A549 (cell line): Measurements from ENCODE around the gene PLCL1.

Experiments
- HOXA7 ChIP-seq: fragments of 250-450 bp; sonication (Bioruptor Pico); IDR thresholded peaks from 2 replicates; pipeline ENCODE4 v1.5.0; 2020; ENCODE audit warnings: mild to moderate bottlenecking, moderate library complexity
- SREBF2 ChIP-seq: fragments of 450-650 bp; IDR thresholded peaks from 2 replicates; pipeline ENCODE4 v1.6.1; 2014; ENCODE audit warnings: mild to moderate bottlenecking, moderate library complexity
- TF ChIP-seq, protein P1 (sequence below): fragments of 200-600 bp; sonication (generic); IDR thresholded peaks from 2 replicates; pipeline ENCODE4 v1.6.1; 2016; ENCODE audit warnings: antibody characterized with exemption, mild to moderate bottlenecking, moderate library complexity
- TF ChIP-seq, protein P2 (sequence below): fragments of 450-650 bp; IDR thresholded peaks from 2 replicates; pipeline ENCODE4 v1.6.1; 2014; ENCODE audit warnings: antibody characterized with exemption

DNA sequence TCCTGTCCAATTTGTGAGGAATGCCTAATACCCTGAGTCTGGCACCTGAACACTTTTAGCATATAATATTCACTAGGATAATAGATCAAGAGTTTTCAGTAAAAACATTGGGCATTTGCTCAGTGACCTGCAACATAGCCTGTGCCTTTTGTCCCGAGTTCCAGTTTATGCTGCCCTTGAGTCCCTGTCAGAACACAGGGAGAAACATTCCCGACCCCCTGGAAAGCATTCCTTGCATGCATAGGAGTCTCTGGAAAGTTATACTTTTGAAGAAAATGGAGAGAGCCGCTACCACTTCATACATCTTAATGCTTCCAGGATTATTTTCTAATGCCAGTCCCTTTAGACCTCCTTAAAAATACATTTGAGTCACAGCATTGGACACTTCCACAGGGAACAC lies 107.3 kb downstream of the PLCL1 start:
- no peak for TF ChIP-seq HOXA7 (CRISPR knock-in tag)
- TF ChIP-seq, protein P1, sequence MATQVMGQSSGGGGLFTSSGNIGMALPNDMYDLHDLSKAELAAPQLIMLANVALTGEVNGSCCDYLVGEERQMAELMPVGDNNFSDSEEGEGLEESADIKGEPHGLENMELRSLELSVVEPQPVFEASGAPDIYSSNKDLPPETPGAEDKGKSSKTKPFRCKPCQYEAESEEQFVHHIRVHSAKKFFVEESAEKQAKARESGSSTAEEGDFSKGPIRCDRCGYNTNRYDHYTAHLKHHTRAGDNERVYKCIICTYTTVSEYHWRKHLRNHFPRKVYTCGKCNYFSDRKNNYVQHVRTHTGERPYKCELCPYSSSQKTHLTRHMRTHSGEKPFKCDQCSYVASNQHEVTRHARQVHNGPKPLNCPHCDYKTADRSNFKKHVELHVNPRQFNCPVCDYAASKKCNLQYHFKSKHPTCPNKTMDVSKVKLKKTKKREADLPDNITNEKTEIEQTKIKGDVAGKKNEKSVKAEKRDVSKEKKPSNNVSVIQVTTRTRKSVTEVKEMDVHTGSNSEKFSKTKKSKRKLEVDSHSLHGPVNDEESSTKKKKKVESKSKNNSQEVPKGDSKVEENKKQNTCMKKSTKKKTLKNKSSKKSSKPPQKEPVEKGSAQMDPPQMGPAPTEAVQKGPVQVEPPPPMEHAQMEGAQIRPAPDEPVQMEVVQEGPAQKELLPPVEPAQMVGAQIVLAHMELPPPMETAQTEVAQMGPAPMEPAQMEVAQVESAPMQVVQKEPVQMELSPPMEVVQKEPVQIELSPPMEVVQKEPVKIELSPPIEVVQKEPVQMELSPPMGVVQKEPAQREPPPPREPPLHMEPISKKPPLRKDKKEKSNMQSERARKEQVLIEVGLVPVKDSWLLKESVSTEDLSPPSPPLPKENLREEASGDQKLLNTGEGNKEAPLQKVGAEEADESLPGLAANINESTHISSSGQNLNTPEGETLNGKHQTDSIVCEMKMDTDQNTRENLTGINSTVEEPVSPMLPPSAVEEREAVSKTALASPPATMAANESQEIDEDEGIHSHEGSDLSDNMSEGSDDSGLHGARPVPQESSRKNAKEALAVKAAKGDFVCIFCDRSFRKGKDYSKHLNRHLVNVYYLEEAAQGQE, result no peak
- no peak for TF ChIP-seq SREBF2
- TF ChIP-seq, protein P2, sequence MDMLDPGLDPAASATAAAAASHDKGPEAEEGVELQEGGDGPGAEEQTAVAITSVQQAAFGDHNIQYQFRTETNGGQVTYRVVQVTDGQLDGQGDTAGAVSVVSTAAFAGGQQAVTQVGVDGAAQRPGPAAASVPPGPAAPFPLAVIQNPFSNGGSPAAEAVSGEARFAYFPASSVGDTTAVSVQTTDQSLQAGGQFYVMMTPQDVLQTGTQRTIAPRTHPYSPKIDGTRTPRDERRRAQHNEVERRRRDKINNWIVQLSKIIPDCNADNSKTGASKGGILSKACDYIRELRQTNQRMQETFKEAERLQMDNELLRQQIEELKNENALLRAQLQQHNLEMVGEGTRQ, result no peak
